GM12873 (cell line): ENCODE results near the gene MSRB2.
A peak's percentile ranks its signal among the peaks of the same experiment; 100 is the strongest.

Experiments used
- TF ChIP-seq, protein P1 (sequence below): IDR thresholded peaks from 2 replicates; pipeline ENCODE4 v1.5.1; 2012; ENCODE audit warnings: low read depth, mild to moderate bottlenecking, moderate library complexity, low read length, control low read depth; ENCODE audit not compliant: insufficient read depth; ENCODE audit errors: missing control alignments

The MSRB2 gene

DNA sequence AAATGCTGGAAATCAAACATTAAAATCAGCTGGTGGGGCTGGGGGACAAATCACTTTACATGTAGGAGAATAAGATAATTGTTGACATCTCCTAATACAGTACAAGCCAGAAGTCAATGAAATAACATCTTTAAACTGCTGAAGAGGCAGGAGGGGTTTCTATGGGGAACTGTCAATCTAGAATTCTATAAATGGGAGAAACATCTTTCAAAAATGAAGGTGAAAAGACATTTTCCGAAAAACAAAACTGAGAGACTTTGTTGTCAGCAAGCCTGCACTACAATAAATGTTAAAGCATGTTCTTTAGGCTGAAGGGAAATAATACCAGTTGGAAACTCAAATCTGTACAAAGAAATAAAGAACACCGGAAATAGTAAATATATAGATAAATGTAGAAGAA lies 17.3 kb upstream of the MSRB2 start:
- TF ChIP-seq, protein P1, sequence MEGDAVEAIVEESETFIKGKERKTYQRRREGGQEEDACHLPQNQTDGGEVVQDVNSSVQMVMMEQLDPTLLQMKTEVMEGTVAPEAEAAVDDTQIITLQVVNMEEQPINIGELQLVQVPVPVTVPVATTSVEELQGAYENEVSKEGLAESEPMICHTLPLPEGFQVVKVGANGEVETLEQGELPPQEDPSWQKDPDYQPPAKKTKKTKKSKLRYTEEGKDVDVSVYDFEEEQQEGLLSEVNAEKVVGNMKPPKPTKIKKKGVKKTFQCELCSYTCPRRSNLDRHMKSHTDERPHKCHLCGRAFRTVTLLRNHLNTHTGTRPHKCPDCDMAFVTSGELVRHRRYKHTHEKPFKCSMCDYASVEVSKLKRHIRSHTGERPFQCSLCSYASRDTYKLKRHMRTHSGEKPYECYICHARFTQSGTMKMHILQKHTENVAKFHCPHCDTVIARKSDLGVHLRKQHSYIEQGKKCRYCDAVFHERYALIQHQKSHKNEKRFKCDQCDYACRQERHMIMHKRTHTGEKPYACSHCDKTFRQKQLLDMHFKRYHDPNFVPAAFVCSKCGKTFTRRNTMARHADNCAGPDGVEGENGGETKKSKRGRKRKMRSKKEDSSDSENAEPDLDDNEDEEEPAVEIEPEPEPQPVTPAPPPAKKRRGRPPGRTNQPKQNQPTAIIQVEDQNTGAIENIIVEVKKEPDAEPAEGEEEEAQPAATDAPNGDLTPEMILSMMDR = no peak

GRCh38 chr10:23079700-23080099 lies 15.7 kb upstream of the MSRB2 start:
- TF ChIP-seq, protein P1 = no peak

DNA sequence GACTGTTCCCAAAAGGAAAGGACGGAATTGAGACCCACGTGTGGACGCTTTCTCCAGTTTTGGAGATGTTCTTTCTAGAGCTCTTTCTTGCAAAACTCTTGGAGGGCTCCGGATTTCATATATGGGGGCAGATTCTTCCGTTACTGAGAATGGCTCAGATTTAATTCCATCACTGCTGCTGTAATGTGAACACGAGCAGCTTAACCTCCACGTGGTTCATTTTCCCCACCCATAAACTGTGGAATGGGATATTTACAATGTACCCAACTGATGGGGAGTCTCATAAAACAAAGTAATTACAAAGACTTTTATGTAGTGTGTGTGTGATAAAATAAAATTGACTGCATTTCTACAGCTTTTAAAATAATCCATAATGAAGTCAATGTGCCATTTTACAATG lies 15.1 kb upstream of the MSRB2 start:
- TF ChIP-seq, protein P1 = no peak

GRCh38 chr10:23081221-23081750 lies 14.1 kb upstream of the MSRB2 start:
- TF ChIP-seq, protein P1 = no peak

- TF ChIP-seq, protein P1 = peak; percentile 41
These were observed 13.5 kb upstream of the MSRB2 start for GRCh38 chr10:23081891-23082290.

GRCh38 chr10:23088609-23089008 lies 6.8 kb upstream of the MSRB2 start:
- TF ChIP-seq, protein P1 = no peak

GRCh38 chr10:23094786-23095403 lies 484 bp upstream of the MSRB2 start:
- TF ChIP-seq, protein P1 = no peak
